NCI-H345 (cell line): ENCODE data around the gene FANCL.
"Not testable (repeated sequence)": the region's sequence is repeated elsewhere in the genome, so short reads cannot be mapped to it uniquely, and the experiment has no call there.

Experiments used
- DNase-seq: peaks from one replicate; lab custom pipeline; 2025; lab: John Stamatoyannopoulos, UW

Gene FANCL

GRCh38 chr2:58240670-58241545 lies at the start of gene FANCL:
Gene FANCL (minus strand): TSS chr2:58241325. CDS start chr2:58241313, 12 bp downstream.
- peak; percentile 95 for DNase-seq

- DNase-seq: no peak
Observed at GRCh38 chr2:58289029-58289428, 47.9 kb upstream of the FANCL start.

GRCh38 chr2:58283931-58284330 lies 42.8 kb upstream of the FANCL start:
- DNase-seq: no peak

- not testable (repeated sequence) for DNase-seq
Observed at GRCh38 chr2:58275144-58275543, 34.0 kb upstream of the FANCL start.

GRCh38 chr2:58271826-58272225 lies 30.7 kb upstream of the FANCL start:
- DNase-seq: no peak

GRCh38 chr2:58268685-58269084 lies 27.6 kb upstream of the FANCL start:
- no peak for DNase-seq

GRCh38 chr2:58266211-58266610 lies 25.1 kb upstream of the FANCL start:
- DNase-seq: no peak

GRCh38 chr2:58261209-58261608 lies 20.1 kb upstream of the FANCL start:
- DNase-seq: no peak

- DNase-seq: not testable (repeated sequence)
Observed at GRCh38 chr2:58258456-58258855, 17.3 kb upstream of the FANCL start.

- not testable (repeated sequence) for DNase-seq
Observed at GRCh38 chr2:58251331-58252201, 10.4 kb upstream of the FANCL start.

GRCh38 chr2:58241546-58241864 lies 380 bp upstream of the FANCL start:
- DNase-seq: no peak

GRCh38 chr2:58239243-58239925 lies 1.7 kb downstream of the FANCL start:
- DNase-seq: no peak

- no peak for DNase-seq
Observed at GRCh38 chr2:58237741-58238140, 3.4 kb downstream of the FANCL start.

- no peak for DNase-seq
Observed at GRCh38 chr2:58235984-58236383, 5.1 kb downstream of the FANCL start.

GRCh38 chr2:58235170-58235569 lies 6.0 kb downstream of the FANCL start:
- no peak for DNase-seq

- no peak for DNase-seq
Observed at GRCh38 chr2:58228299-58228698, 12.8 kb downstream of the FANCL start.

GRCh38 chr2:58227171-58227917 lies 13.8 kb downstream of the FANCL start:
- DNase-seq: no peak

- DNase-seq: no peak
Observed at GRCh38 chr2:58221909-58222308, 19.2 kb downstream of the FANCL start.

GRCh38 chr2:58215429-58215828 lies 25.7 kb downstream of the FANCL start:
- no peak for DNase-seq

GRCh38 chr2:58210951-58211568 lies 30.1 kb downstream of the FANCL start:
- not testable (repeated sequence) for DNase-seq

GRCh38 chr2:58207189-58207588 lies 33.9 kb downstream of the FANCL start:
- DNase-seq: peak; percentile 29
